ENCODE measurements around the gene P2RX2. TPM values are rescaled to one million over a fixed set of nuclear protein-coding genes. Genes with fewer than 3 reads are reported as not detected.
A peak's percentile ranks its signal among the peaks of the same experiment; 100 is the strongest.

The P2RX2 gene
- total and polyA plus RNA-seq, 8 donors, result 0.08 to 12.0 (median 0.37) TPM; not detected in 3

DNA sequence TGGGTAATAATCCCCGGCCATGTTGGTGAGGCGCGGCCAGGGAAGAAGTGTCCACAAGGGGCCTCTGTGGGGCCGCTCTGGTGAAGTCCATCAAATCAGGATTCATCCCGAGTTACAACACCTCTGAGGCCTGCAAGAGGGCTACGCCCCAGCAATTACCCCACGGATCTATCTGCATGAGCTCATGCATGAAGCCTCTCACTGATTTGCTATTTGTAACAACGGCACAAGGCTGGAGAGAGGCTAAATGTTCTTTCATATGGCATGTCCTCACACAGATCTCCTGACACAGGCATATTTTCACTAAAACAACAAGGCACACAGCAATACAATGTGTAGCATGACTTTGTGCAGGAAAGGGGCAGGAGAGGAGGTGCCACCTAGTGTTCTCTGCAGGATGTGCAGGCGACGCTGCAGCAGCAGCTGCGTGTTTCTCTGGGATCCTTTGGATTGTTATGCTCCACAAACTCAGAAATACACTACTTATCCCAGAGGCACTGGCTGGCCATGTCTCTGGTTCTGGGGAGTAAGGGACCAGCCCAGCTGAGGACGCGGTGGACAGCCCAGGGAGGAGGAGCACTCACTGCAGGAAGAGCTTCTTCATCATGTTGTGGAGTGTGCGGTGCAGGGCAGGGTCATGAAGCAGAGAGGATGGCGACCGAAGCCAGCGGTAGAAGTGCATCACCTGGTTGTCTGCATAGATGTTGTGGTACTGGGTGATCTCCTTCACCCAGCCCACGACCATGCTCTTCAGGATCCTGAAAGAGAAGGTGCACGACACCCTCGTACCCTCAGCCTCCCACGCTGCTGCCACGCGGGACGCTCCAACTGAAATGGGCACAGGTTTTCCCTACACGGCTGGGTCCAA is 20.2 kb downstream of the P2RX2 start:
- no peak overlapping the region for H3K27ac ChIP-seq
- H3K4me3 ChIP-seq, result no peak overlapping the region
- intact Hi-C loops (cut with DNase I), result no loop called here
- peaks cover 0 to 15% (median 0%) of the 10 kb centered on the region in 3 donors for H3K36me3 ChIP-seq
- no peaks in the 10 kb centered on the region for H3K9me3 ChIP-seq
- TF ChIP-seq CTCF (IDR thresholded peaks at IDR 0.05), result peak; percentile 36 to 77 (median 52)
- no peaks in the 10 kb centered on the region for H3K4me1 ChIP-seq
- 77 to 78% methylated on average over 25 of the region's 25 CpGs for WGBS, 2 donors
- FAIRE-seq, result no peak
- ATAC-seq, result peak in 3 of 4 donors; percentile 79 to 86 (median 81)
- DNase-seq, result peak in 3 of 6 donors; percentile 32 to 58 (median 34)
- no peaks in the 10 kb centered on the region for H3K27me3 ChIP-seq

- ATAC-seq, result no peak
- TF ChIP-seq CTCF (IDR thresholded peaks at IDR 0.05), result no peak
- no peaks in the 10 kb centered on the region for H3K4me1 ChIP-seq
- H3K4me3 ChIP-seq, result no peak overlapping the region
- intact Hi-C loops (cut with DNase I), result no loop called here
- H3K27ac ChIP-seq, result no peak overlapping the region
- H3K9me3 ChIP-seq, result no peaks in the 10 kb centered on the region
- H3K36me3 ChIP-seq, result peaks cover 0 to 15% (median 0%) of the 10 kb centered on the region in 3 donors
- 92 to 95% methylated on average over 12 of the region's 12 CpGs for WGBS, 2 donors
- no peak for FAIRE-seq
- no peak for DNase-seq
- no peaks in the 10 kb centered on the region for H3K27me3 ChIP-seq
These were observed 21.5 kb downstream of the P2RX2 start for GRCh38 chr12:132639956-132640520.

DNA sequence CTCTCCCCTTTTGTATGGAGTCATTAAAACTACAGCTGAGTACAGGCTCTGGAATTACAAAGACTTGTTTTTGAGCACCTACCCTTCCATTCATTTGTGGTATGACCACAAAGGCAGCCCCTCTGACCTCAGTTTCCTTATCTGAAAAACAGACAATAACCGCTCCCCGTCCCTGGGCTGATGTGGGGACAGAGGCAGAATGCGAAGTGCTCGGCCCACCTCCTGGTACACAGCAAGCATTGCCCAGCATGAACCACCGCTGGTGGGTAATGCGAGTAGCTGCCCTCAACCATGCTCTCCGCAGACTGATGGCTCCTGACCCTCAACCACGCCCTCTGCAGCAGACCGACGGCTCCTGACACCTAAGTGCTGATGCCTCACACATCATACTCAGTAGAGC is 22.4 kb downstream of the P2RX2 start:
- H3K27me3 ChIP-seq, result no peaks in the 10 kb centered on the region
- TF ChIP-seq CTCF (IDR thresholded peaks at IDR 0.05), result no peak
- H3K4me3 ChIP-seq, result no peak overlapping the region
- no peak for FAIRE-seq
- no peak for DNase-seq
- intact Hi-C loops (cut with DNase I), result no loop called here
- H3K36me3 ChIP-seq, result peaks cover 0 to 9% (median 0%) of the 10 kb centered on the region in 3 donors
- no peaks in the 10 kb centered on the region for H3K9me3 ChIP-seq
- no peaks in the 10 kb centered on the region for H3K4me1 ChIP-seq
- no peak for ATAC-seq
- WGBS, 2 donors, result 85 to 94% methylated on average over 10 of the region's 10 CpGs
- no peak overlapping the region for H3K27ac ChIP-seq

- FAIRE-seq, result no peak
- TF ChIP-seq CTCF (IDR thresholded peaks at IDR 0.05), result no peak
- intact Hi-C loops (cut with DNase I), result no loop called here
- Histone ChIP-seq H3K27ac (no peak overlapping the region), H3K9me3 (no peaks in the 10 kb centered on the region), H3K4me1 (no peaks in the 10 kb centered on the region), H3K27me3 (no peaks in the 10 kb centered on the region), H3K4me3 (no peak overlapping the region), H3K36me3 (peaks cover 0 to 9% (median 0%) of the 10 kb centered on the region in 3 donors)
- DNase-seq, result no peak
- ATAC-seq, result no peak
- WGBS, 2 donors, result 95 to 96% methylated on average over 28 of the region's 28 CpGs
These were observed 23.5 kb downstream of the P2RX2 start for GRCh38 chr12:132641811-132642650.
